HepG2 (cell line): Measurements from ENCODE around the gene ZNF814. TPM values are rescaled to one million over a fixed set of nuclear protein-coding genes. Genes with fewer than 3 reads are reported as not detected.
"Not testable (repeated sequence)": the region's sequence is repeated elsewhere in the genome, so short reads cannot be mapped to it uniquely, and the experiment has no call there.

ENCODE experiments used
- ATAC-seq: fragments of 200-7000 bp; cut with Tn5 transposase; 3 replicates; pipeline ENCODE4 v1.9.1; 2020; ENCODE audit warnings: mild to moderate bottlenecking, moderate library complexity
- BruUV-seq: library from RNA; stranded (reverse); fragments of 400-500 nt; replicated peaks from 2 replicates; lab custom pipeline; 2021; lab: Mats Ljungman, UMichigan
- CTCF ChIA-PET: fragments of 300-600 bp; formaldehyde crosslinking; extraction: SDS; loops from one replicate; lab custom pipeline; 2021; ENCODE audit warnings: low total read pairs, inconsistent platforms, low intra/inter-chr PET ratio; lab: Yijun Ruan, JAX
- POLR2A ChIA-PET: fragments of 350-600 bp; sonication (Branson Sonifier 250); formaldehyde crosslinking; loops from one replicate; lab custom pipeline; 2020; ENCODE audit warnings: antibody characterized with exemption, inconsistent platforms; lab: Yijun Ruan, JAX
- DNase-seq: peaks from one replicate; pipeline ENCODE4 v3.0.0-alpha.2; 2015; ENCODE audit warnings: low spot score
- FAIRE-seq: peaks from 3 replicates; lab custom pipeline; 2011; peaks lifted over from hg19 to GRCh38; lab: Jason Lieb, UNC
- H2AFZ ChIP-seq: one replicate; pipeline ENCODE4 v1.6.1; 2011; ENCODE audit warnings: low read length, inconsistent platforms
- H3K27ac ChIP-seq: fragments of 300-600 bp; 3 replicates; pipeline ENCODE4 v1.8.0; 2011; ENCODE audit warnings: mixed run types, mild to moderate bottlenecking, mixed read lengths, low read length, inconsistent platforms; ENCODE audit not compliant: insufficient read depth; ENCODE audit errors: extremely low read length
- H3K27me3 ChIP-seq, 2 experiments: fragments of 200-600 bp in 1 of 2; 2 replicates in 1 of 2; 3 replicates in 1 of 2; pipeline versions ENCODE4 v1.6.0 to v1.8.0; 2011; ENCODE audit warnings: low read length in 2 of 2, mild to moderate bottlenecking in 2 of 2, moderate library complexity in 2 of 2, inconsistent platforms in 1 of 2; ENCODE audit not compliant: insufficient read depth in 2 of 2, control insufficient read depth in 1 of 2
- H3K36me3 ChIP-seq, 2 experiments: fragments of 200-600 bp in 1 of 2; replicated peaks in 1 of 2; 2 replicates in 1 of 2; 3 replicates in 1 of 2; pipeline versions ENCODE4 v1.5.1 to v1.8.0; 2011; ENCODE audit warnings: low read length in 2 of 2, inconsistent platforms in 1 of 2; ENCODE audit not compliant: insufficient read depth in 2 of 2, control insufficient read depth in 1 of 2
- H3K4me1 ChIP-seq: 2 replicates; pipeline ENCODE4 v1.5.1; 2012; ENCODE audit warnings: low read length, inconsistent platforms; ENCODE audit not compliant: insufficient read depth
- H3K4me2 ChIP-seq: 2 replicates; pipeline ENCODE4 v1.6.0; 2011; ENCODE audit warnings: low read depth, low read length, inconsistent platforms
- H3K4me3 ChIP-seq, 3 experiments: fragments of 200-600 bp in 1 of 3; sonication (generic), shearing (Covaris generic) in 1 of 3; replicated peaks in 1 of 3; 2 replicates each; pipeline ENCODE4 v1.5.1; 2011 to 2016; ENCODE audit warnings: low read length in 3 of 3, inconsistent platforms in 2 of 3, low read depth in 2 of 3, mild to moderate bottlenecking in 2 of 3, control low read depth in 1 of 3, mixed read lengths in 1 of 3; ENCODE audit not compliant: insufficient read depth in 1 of 3
- H3K79me2 ChIP-seq: one replicate; pipeline ENCODE4 v1.6.1; 2011; ENCODE audit warnings: low read length, inconsistent platforms; ENCODE audit not compliant: insufficient read depth
- H3K9ac ChIP-seq: 2 replicates; pipeline ENCODE4 v1.6.0; 2011; ENCODE audit warnings: mild to moderate bottlenecking, low read depth, low read length, inconsistent platforms; ENCODE audit not compliant: insufficient read depth
- H3K9me3 ChIP-seq: 2 replicates; pipeline ENCODE4 v1.5.1; 2012; ENCODE audit warnings: mild to moderate bottlenecking, low read length
- H4K20me1 ChIP-seq: 2 replicates; pipeline ENCODE4 v1.6.0; 2011; ENCODE audit warnings: inconsistent platforms, mild to moderate bottlenecking, low read length, moderate library complexity; ENCODE audit not compliant: insufficient read depth
- CSRNP1 ChIP-seq: sonication (generic); formaldehyde crosslinking; IDR thresholded peaks from 2 replicates; pipeline ENCODE4 v1.8.1; 2023; ENCODE audit warnings: mild to moderate bottlenecking, missing genetic modification reagents
- HOXA5 ChIP-seq: sonication (generic); formaldehyde crosslinking; IDR thresholded peaks from 2 replicates; pipeline ENCODE4 v1.4.0; 2020; ENCODE audit warnings: missing genetic modification reagents
- KDM2A ChIP-seq: sonication (generic); formaldehyde crosslinking; IDR thresholded peaks from 2 replicates; pipeline ENCODE4 v1.4.0; 2020; ENCODE audit warnings: low read depth, missing genetic modification reagents, borderline replicate concordance
- KDM3A ChIP-seq: IDR thresholded peaks from 2 replicates; pipeline ENCODE4 v1.6.1; 2018; ENCODE audit warnings: low read depth, missing compliant biosample characterization
- KLF16 ChIP-seq, 2 experiments: sonication (generic) in 1 of 2; formaldehyde crosslinking in 1 of 2; IDR thresholded peaks; 2 replicates each; pipeline versions ENCODE4 v1.6.1 to v1.8.0; 2016 to 2023; ENCODE audit warnings: missing genetic modification reagents in 2 of 2, missing compliant biosample characterization in 1 of 2
- KMT2B ChIP-seq: IDR thresholded peaks from 2 replicates; pipeline ENCODE4 v1.6.1; 2016; ENCODE audit warnings: missing genetic modification reagents, missing compliant biosample characterization
- MEIS1 ChIP-seq: sonication (generic); formaldehyde crosslinking; IDR thresholded peaks from 2 replicates; pipeline ENCODE4 v1.9.0; 2021; ENCODE audit warnings: mild to moderate bottlenecking, missing genetic modification reagents, moderate library complexity, borderline replicate concordance
- NR2F1 ChIP-seq, 2 experiments: fragments of 450-650 bp in 1 of 2; formaldehyde crosslinking in 1 of 2; IDR thresholded peaks; 2 replicates each; pipeline versions ENCODE4 v1.5.0 to v1.6.1; 2016 to 2020; ENCODE audit warnings: mild to moderate bottlenecking in 1 of 2, missing compliant biosample characterization in 1 of 2, missing genetic modification reagents in 1 of 2, moderate library complexity in 1 of 2
- RELA ChIP-seq: sonication (generic); formaldehyde crosslinking; IDR thresholded peaks from 2 replicates; pipeline ENCODE4 v1.4.0; 2020; ENCODE audit warnings: missing genetic modification reagents
- ZFP1 ChIP-seq: IDR thresholded peaks from 2 replicates; pipeline ENCODE4 v1.6.1; 2016
- ZFP36 ChIP-seq: fragments of 150-350 bp; IDR thresholded peaks from 2 replicates; pipeline ENCODE4 v1.6.1; 2018; ENCODE audit warnings: borderline replicate concordance, low read length, low read depth; ENCODE audit not compliant: partially characterized antibody
- ZFX ChIP-seq: sonication (generic); formaldehyde crosslinking; IDR thresholded peaks from 2 replicates; pipeline ENCODE4 v1.4.0; 2020; ENCODE audit warnings: mild to moderate bottlenecking, low read depth, missing genetic modification reagents, moderate library complexity
- ZFY ChIP-seq: sonication (generic); formaldehyde crosslinking; IDR thresholded peaks from 2 replicates; pipeline ENCODE4 v1.4.0; 2020; ENCODE audit warnings: missing genetic modification reagents
- ZNF18 ChIP-seq: sonication (generic); formaldehyde crosslinking; IDR thresholded peaks from 2 replicates; pipeline ENCODE4 v1.8.0; 2022; ENCODE audit warnings: mild to moderate bottlenecking, missing genetic modification reagents; ENCODE audit not compliant: insufficient replicate concordance
- ZNF335 ChIP-seq: sonication (generic); formaldehyde crosslinking; IDR thresholded peaks from 2 replicates; pipeline ENCODE4 v1.4.0; 2020; ENCODE audit warnings: missing genetic modification reagents
- WGBS: methylation state at CpG from one replicate; pipeline ENCODE4 v1.1.6; 2017; ENCODE audit warnings: low lambda C conversion rate; 5-methylcytosine and 5-hydroxymethylcytosine counted together
- in situ Hi-C: cut with HindIII; loops from 2 replicates; pipeline ENCODE4 v1.10.0; 2017; ENCODE audit warnings: low pct_unique_long_range_greater_than_20kb; ENCODE audit not compliant: extremely low pct_ligation_motif_present
- intact Hi-C: fragments of 100-400 bp; cut with micrococcal nuclease; formaldehyde crosslinking; loops from one replicate; pipeline ENCODE4 v1.10.0; 2022; ENCODE audit not compliant: unreplicated experiment
- polyA plus RNA-seq, 8 experiments: library from polyadenylated mRNA; depleted of rRNA in 3 of 8; stranded (reverse) in 7 of 8; unstranded in 1 of 8; fragments of >200 nt; fragmentation: Illumina TruSeq in 4 of 8; extraction: Trizol in 4 of 8; gene quantifications; 2 replicates each; pipeline versions ENCODE4 v1.2.1 to v1.2.3, GENCODE V29; 2011 to 2016; ENCODE audit warnings: low read depth in 4 of 8, missing spikeins in 1 of 8, mixed read lengths in 1 of 8; ENCODE audit not compliant: insufficient read depth in 1 of 8
- total RNA-seq, 5 experiments: library from RNA; depleted of rRNA; stranded (reverse); fragments of >200 nt; fragmentation: Illumina TruSeq; extraction: Trizol; gene quantifications; 2 replicates each; pipeline ENCODE4 v1.2.3, GENCODE V29; 2016; ENCODE audit warnings: low read depth in 1 of 5

The ZNF814 gene
- total and polyA plus RNA-seq, 2 of the 13 experiments (the other 11 are each of a cell fraction or from before 2014, with no cell fraction given) = 2.5 to 3.4 TPM

- ATAC-seq = no peak
- no peaks in the 10 kb centered on the region for H3K9me3 ChIP-seq
- no peak overlapping the region for H3K4me3 ChIP-seq
- no peak overlapping the region for H3K9ac ChIP-seq
- no TSS peak for BruUV-seq
- no peak for DNase-seq
- peaks cover 7 to 23% of the 10 kb centered on the region in 2 experiments; a peak in 4 of 5 replicates for H3K36me3 ChIP-seq
- peaks cover 3% of the 10 kb centered on the region; the same call in 1 of the 2 replicates for H4K20me1 ChIP-seq
- intact Hi-C loops = no loop called here
- no peak overlapping the region for H3K4me2 ChIP-seq
- TF ChIP-seq RELA (CRISPR knock-in tag) = no peak
- TF ChIP-seq KMT2B = no peak
- TF ChIP-seq ZFP36 = no peak
- TF ChIP-seq KDM2A (CRISPR knock-in tag) = no peak
- TF ChIP-seq ZFP1 = no peak
- no peak for TF ChIP-seq NR2F1 (CRISPR knock-in tag; IDR thresholded peaks at IDR 0.05)
- TF ChIP-seq HOXA5 = no peak
- TF ChIP-seq, all 625 proteins: peak for 0
- in situ Hi-C loops = no loop called here
- Histone ChIP-seq H2AFZ (no peak overlapping the region), H3K27ac (no peak overlapping the region), H3K27me3 (no peaks in the 10 kb centered on the region; a peak in 1 of 5 replicates), H3K79me2 (peaks cover 20% of the 10 kb centered on the region), H3K4me1 (peaks cover 57% of the 10 kb centered on the region)
- CTCF ChIA-PET = no interaction called here
- no peak for FAIRE-seq
- 97% methylated on average over 3 of the region's 3 CpGs for WGBS
- POLR2A ChIA-PET = no interaction called here
Measured at GRCh38 chr19:57812226-57812625, 76.6 kb downstream of the ZNF814 start.

- DNase-seq = peak; percentile 59
- H3K79me2 ChIP-seq = peaks cover 20% of the 10 kb centered on the region
- H3K27ac ChIP-seq = peak overlapping the region; percentile 69
- BruUV-seq, POLR2A ChIA-PET, H3K9ac ChIP-seq, H3K27me3 ChIP-seq, H3K4me3 ChIP-seq, H4K20me1 ChIP-seq, H2AFZ ChIP-seq, in situ Hi-C loops, CTCF ChIA-PET, intact Hi-C loops, H3K9me3 ChIP-seq: not testable (repeated sequence)
- peak overlapping the region; percentile 38 for H3K4me2 ChIP-seq
- FAIRE-seq = peak; percentile 86
- peaks cover 8 to 23% of the 10 kb centered on the region in 2 experiments; a peak in 4 of 5 replicates for H3K36me3 ChIP-seq
- ATAC-seq = peak; percentile 29
- 47% methylated on average over 17 of the region's 17 CpGs for WGBS
- peaks cover 53% of the 10 kb centered on the region for H3K4me1 ChIP-seq
- peak; percentile 31; the same call in 1 of the 2 replicates for TF ChIP-seq ZFY (CRISPR knock-in tag)
- peak; percentile 54 for TF ChIP-seq ZNF18 (CRISPR knock-in tag)
- peak; percentile 38 for TF ChIP-seq ZFX (CRISPR knock-in tag)
- 0 out of 2 replicates have a peak, but pooled peaks have one; percentile 16 for TF ChIP-seq KDM3A (CRISPR knock-in tag)
- TF ChIP-seq ZNF335 = peak; percentile 32; the same call in 1 of the 2 replicates
- TF ChIP-seq MEIS1 (CRISPR knock-in tag) = peak; percentile 45; the same call in 1 of the 2 replicates
- TF ChIP-seq KLF16 (CRISPR knock-in tag; IDR thresholded peaks at IDR 0.05) = 0 out of 4 replicates have a peak, but pooled peaks of 1 of the 2 experiments have one; percentile 28
- TF ChIP-seq CSRNP1 (CRISPR knock-in tag) = peak; percentile 66; the same call in 1 of the 2 replicates
Measured at GRCh38 chr19:57810410-57811295, 78.2 kb downstream of the ZNF814 start.
